Glutamatergic neuron (in vitro differentiated cells): Measurements from ENCODE around the gene SETD2. TPM values are rescaled to one million over a fixed set of nuclear protein-coding genes. Genes with fewer than 3 reads are reported as not detected.

Source experiments
- DNase-seq: peaks from one replicate; pipeline ENCODE4 v3.0.0; 2022
- H3K27ac Mint-ChIP-seq: one replicate; pipeline ENCODE4 v1.8.0; 2020; ENCODE audit warnings: mild to moderate bottlenecking, mixed read lengths, inconsistent platforms; ENCODE audit not compliant: unreplicated experiment
- H3K27me3 Mint-ChIP-seq: one replicate; pipeline ENCODE4 v1.8.0; 2020; ENCODE audit warnings: mild to moderate bottlenecking, moderate library complexity, mixed read lengths, inconsistent platforms; ENCODE audit not compliant: unreplicated experiment
- H3K36me3 Mint-ChIP-seq: one replicate; pipeline ENCODE4 v1.8.0; 2020; ENCODE audit warnings: mild to moderate bottlenecking, mixed read lengths, inconsistent platforms; ENCODE audit not compliant: unreplicated experiment
- H3K4me1 Mint-ChIP-seq: one replicate; pipeline ENCODE4 v1.8.0; 2020; ENCODE audit warnings: mild to moderate bottlenecking, low read depth, mixed read lengths, inconsistent platforms; ENCODE audit not compliant: unreplicated experiment
- H3K4me3 Mint-ChIP-seq: one replicate; pipeline ENCODE4 v1.8.0; 2020; ENCODE audit warnings: mild to moderate bottlenecking, mixed read lengths, inconsistent platforms; ENCODE audit not compliant: unreplicated experiment
- H3K9me3 Mint-ChIP-seq: one replicate; pipeline ENCODE4 v1.8.0; 2020; ENCODE audit warnings: mild to moderate bottlenecking, moderate library complexity, mixed read lengths, inconsistent platforms; ENCODE audit not compliant: unreplicated experiment
- total RNA-seq: library from RNA; stranded (reverse); fragmentation: NEBNext Ultra II Directional; extraction: Animal tissue kit (Norgen Biotek cat#: 25700); gene quantifications from one replicate; pipeline ENCODE4 v1.2.1, GENCODE V29; 2021; ENCODE audit not compliant: unreplicated experiment
- TF ChIP-seq, protein P1 (sequence below): fragments of 200-600 bp; sonication (generic); IDR thresholded peaks from one replicate; pipeline ENCODE4 v1.5.0; 2021; ENCODE audit not compliant: partially characterized antibody, unreplicated experiment

Gene SETD2
- total RNA-seq, 1 donor from 2014 or later = 59.1 TPM

DNA sequence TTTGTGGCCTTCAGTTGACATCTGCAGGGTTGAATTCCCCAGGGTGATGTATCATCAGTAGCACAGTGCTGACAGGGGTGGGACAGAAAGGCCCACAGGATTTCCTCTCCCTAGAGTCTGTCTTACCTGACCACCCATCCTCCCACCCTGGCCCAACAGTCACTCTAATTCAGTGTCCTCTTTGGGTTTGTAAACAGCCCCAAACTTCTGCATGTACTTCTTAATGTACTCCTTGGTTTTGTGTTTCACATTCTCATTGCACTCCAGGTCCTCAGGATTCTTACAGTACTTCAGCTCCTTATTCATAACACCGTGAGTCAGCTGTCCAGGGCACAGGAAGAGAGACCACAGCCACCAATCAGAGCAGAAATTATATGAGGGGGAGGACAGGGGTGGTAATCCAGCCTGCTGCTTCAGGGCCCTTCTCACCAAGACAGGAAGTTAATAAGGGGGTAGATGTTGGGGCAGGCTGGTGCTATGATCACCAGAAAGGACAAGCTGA is 146.9 kb downstream of the SETD2 start:
- Mint-ChIP-seq H3K27ac (no peak overlapping the region), H3K36me3 (peaks cover 1% of the 10 kb centered on the region), H3K27me3 (peaks cover under 1% of the 10 kb centered on the region), H3K4me1 (peaks cover 3% of the 10 kb centered on the region), H3K9me3 (no peaks in the 10 kb centered on the region), H3K4me3 (no peak overlapping the region)
- no peak for DNase-seq
- TF ChIP-seq, protein P1, sequence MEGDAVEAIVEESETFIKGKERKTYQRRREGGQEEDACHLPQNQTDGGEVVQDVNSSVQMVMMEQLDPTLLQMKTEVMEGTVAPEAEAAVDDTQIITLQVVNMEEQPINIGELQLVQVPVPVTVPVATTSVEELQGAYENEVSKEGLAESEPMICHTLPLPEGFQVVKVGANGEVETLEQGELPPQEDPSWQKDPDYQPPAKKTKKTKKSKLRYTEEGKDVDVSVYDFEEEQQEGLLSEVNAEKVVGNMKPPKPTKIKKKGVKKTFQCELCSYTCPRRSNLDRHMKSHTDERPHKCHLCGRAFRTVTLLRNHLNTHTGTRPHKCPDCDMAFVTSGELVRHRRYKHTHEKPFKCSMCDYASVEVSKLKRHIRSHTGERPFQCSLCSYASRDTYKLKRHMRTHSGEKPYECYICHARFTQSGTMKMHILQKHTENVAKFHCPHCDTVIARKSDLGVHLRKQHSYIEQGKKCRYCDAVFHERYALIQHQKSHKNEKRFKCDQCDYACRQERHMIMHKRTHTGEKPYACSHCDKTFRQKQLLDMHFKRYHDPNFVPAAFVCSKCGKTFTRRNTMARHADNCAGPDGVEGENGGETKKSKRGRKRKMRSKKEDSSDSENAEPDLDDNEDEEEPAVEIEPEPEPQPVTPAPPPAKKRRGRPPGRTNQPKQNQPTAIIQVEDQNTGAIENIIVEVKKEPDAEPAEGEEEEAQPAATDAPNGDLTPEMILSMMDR = no peak

DNA sequence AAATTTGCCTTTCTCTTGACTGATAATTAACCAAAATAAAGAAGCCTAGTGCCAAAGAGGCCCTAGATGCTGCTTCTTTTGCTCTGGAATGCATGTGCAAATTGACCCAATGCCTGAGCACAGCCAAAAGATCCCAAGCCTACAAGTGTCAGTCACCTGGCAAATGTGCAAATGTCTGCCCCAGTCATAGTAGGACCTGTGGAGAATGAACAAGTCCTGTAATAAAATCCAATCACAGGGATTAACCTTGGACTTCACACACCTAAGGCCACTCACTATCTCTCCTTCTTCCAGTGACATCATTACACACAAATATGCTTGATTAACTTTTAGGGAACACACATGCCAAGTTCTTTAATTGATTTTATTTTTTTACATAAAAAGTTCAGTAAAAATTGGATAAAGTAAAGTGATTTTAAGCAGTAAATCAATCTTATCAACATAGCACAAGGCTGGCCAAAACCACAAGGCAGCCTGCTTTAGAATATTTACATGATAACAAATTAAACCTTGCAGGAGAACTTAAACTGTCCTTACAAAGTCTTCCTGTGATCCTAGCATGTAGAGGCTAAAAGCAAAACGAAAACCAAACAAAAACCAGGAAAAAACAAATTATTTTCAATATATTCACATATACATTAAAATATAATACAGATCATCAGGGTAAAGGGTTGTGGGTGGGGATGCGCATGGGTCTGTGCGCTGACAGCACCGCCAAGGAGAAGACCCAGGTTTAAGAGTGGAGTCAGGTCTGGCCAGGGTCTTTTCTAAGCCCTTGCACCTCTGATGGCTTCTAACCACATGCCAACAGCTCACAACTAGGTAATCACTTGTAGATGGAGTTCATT is 147.6 kb downstream of the SETD2 start:
- H3K36me3 Mint-ChIP-seq = peaks cover 6% of the 10 kb centered on the region
- H3K9me3 Mint-ChIP-seq = peaks cover 1% of the 10 kb centered on the region
- H3K27ac Mint-ChIP-seq = peak overlapping the region; percentile 33
- no peak overlapping the region for H3K4me3 Mint-ChIP-seq
- peaks cover 3% of the 10 kb centered on the region for H3K4me1 Mint-ChIP-seq
- TF ChIP-seq, protein P1 = no peak
- peaks cover 4% of the 10 kb centered on the region for H3K27me3 Mint-ChIP-seq
- no peak for DNase-seq

DNA sequence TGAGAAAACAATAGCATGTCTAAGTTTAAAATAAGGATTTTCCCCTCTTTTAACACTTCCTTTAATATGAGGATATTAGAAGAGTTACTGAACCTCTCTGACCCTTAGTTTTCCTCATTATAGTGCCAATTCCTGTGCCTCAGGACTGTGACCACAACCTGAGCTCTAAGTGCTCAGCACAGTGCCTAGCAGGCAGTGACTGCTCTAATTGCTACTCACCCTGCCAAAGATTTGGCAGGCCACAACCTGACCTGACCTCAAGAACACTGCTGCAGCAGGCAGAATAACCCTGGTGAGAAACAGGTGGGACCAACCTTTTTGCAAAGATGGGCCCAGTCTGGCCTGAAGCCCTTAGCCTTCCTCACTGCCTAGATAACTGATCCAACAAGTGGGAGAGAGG is 148.8 kb downstream of the SETD2 start:
- H3K27me3 Mint-ChIP-seq = peaks cover 7% of the 10 kb centered on the region
- H3K4me1 Mint-ChIP-seq = peaks cover 4% of the 10 kb centered on the region
- peaks cover 1% of the 10 kb centered on the region for H3K9me3 Mint-ChIP-seq
- H3K4me3 Mint-ChIP-seq = no peak overlapping the region
- DNase-seq = no peak
- no peak overlapping the region for H3K27ac Mint-ChIP-seq
- peaks cover 6% of the 10 kb centered on the region for H3K36me3 Mint-ChIP-seq
- TF ChIP-seq, protein P1 = no peak

DNA sequence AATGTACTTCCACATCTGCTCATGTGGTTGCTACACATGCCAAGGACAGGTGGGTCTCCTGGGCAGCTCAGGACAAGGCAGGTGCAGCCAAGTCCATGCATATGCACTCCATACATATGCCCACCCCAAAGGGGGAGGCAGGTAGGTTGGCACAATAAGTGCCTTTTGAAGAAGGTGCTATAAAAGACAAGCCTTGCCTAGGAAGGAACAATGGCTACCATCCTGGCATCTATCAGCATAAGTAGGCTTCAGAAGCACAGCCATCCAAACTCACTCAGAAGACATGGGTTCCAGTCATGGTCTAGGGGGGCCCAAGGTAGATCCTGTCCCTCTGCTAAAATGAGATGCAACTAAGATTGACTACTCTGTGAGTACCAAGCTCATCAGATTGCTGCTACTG is 149.9 kb downstream of the SETD2 start:
- Mint-ChIP-seq H3K9me3 (peaks cover 1% of the 10 kb centered on the region), H3K4me3 (no peak overlapping the region), H3K27me3 (peaks cover 7% of the 10 kb centered on the region), H3K4me1 (peaks cover 5% of the 10 kb centered on the region), H3K36me3 (peaks cover 6% of the 10 kb centered on the region), H3K27ac (no peak overlapping the region)
- TF ChIP-seq, protein P1 = no peak
- no peak for DNase-seq

DNA sequence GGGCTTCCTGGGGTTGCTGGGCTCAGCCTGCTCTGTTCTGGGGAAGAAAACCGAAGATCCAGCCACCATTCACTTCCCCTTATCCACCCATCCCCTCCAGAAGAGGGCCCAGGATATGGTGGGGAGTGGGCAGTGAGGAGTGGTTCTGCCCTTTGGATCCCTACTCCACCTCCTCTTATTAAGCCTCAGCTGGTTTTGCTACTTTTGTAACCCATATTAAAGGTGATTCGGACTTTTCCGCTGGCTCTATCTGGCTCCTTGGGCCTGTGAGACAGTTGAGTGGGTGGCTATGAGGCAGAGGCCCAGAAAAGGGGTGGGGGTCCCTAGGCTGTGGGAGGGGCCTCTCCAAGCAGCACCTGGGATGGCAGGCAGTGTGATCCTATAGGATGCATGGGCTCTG is 150.7 kb downstream of the SETD2 start:
- no peak overlapping the region for H3K27ac Mint-ChIP-seq
- DNase-seq = no peak
- peaks cover 5% of the 10 kb centered on the region for H3K4me1 Mint-ChIP-seq
- H3K9me3 Mint-ChIP-seq = peaks cover 5% of the 10 kb centered on the region
- H3K27me3 Mint-ChIP-seq = peaks cover 9% of the 10 kb centered on the region
- peaks cover 6% of the 10 kb centered on the region for H3K36me3 Mint-ChIP-seq
- H3K4me3 Mint-ChIP-seq = no peak overlapping the region
- TF ChIP-seq, protein P1 = no peak
